ENCODE measurements around the gene CFDP1.

The CFDP1 gene

DNA sequence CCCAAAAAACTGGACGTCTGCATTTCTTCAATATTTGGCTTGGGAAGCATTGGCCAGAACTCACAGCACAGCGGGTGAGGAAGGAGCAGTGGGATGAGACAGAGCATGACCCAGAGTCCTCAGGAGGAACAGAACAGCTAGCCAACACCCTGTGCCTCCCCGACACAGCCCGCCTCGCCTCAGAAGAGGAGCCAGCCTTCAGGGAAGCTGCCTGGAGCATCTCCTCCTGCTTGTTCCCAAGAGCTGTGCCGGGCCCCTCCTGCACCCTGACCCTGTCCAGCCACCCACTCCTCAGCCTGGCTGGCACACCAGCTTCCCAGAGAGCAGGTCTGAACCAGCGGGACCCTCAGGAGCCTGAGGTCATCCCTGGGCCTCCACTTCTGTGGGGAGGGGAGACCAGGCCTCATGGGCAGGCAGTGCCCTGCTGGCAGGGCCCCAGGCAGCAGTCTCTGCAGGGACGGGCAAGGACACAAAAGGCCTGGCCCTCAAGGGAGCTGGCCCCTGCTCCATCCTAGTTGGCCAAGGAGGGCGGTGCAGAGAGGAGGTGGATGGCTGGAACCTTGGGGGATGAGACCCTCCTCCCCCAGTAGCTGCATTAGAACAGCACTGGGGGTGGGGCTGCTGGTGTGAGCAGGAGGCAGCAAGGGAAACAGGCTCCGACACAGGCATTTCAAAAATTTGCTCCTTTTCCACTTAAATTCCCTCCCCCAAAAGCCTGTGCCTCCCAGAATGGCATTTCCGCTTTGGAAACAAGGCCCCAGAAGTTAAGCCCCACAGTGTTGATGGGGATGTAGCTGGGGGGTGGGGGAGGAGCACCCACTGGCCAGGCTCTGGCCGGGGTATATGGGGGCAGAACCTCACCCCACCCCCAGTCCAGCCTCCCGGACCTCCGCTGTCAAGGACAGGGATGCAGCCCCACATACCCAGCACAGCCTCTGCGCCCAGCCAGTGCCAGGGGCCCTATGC is 180.1 kb downstream of the CFDP1 start:
- no peaks in the 10 kb centered on the region for H3K4me1 ChIP-seq (ENCODE audit: insufficient read depth, low read length, poor library complexity, severe bottlenecking)
- no peaks in the 10 kb centered on the region for H4K20me1 ChIP-seq (ENCODE audit: insufficient read depth, low read length, poor library complexity, severe bottlenecking)
- H3K79me2 ChIP-seq (ENCODE audit: insufficient read depth, low read length) = no peaks in the 10 kb centered on the region
- H3K4me3 ChIP-seq (ENCODE audit: low read length, poor library complexity, severe bottlenecking) = no peak overlapping the region
- no peaks in the 10 kb centered on the region for H3K36me3 ChIP-seq (ENCODE audit: insufficient read depth, low read length)
- H3K9ac ChIP-seq (ENCODE audit: low read depth, low read length, poor library complexity, severe bottlenecking) = no peak overlapping the region
- H3K9me2 ChIP-seq (replicated peaks; ENCODE audit: low read depth, low read length) = no peaks in the 10 kb centered on the region
- no peak overlapping the region for H2AFZ ChIP-seq (ENCODE audit: low read length)
- H3K9me3 ChIP-seq (ENCODE audit: insufficient read depth, low read depth, low read length) = no peaks in the 10 kb centered on the region
- TF ChIP-seq EZH2phosphoT487 (IDR thresholded peaks at IDR 0.05; ENCODE audit: borderline replicate concordance) = no peak
- TF ChIP-seq, protein P1, sequence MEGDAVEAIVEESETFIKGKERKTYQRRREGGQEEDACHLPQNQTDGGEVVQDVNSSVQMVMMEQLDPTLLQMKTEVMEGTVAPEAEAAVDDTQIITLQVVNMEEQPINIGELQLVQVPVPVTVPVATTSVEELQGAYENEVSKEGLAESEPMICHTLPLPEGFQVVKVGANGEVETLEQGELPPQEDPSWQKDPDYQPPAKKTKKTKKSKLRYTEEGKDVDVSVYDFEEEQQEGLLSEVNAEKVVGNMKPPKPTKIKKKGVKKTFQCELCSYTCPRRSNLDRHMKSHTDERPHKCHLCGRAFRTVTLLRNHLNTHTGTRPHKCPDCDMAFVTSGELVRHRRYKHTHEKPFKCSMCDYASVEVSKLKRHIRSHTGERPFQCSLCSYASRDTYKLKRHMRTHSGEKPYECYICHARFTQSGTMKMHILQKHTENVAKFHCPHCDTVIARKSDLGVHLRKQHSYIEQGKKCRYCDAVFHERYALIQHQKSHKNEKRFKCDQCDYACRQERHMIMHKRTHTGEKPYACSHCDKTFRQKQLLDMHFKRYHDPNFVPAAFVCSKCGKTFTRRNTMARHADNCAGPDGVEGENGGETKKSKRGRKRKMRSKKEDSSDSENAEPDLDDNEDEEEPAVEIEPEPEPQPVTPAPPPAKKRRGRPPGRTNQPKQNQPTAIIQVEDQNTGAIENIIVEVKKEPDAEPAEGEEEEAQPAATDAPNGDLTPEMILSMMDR (conservative IDR thresholded peaks at IDR 0.05; ENCODE audit: low read length) = no peak
- no peak overlapping the region for H3K4me2 ChIP-seq (ENCODE audit: low read depth, low read length, poor library complexity, severe bottlenecking)
- H3F3A ChIP-seq (ENCODE audit: low read depth) = no peaks in the 10 kb centered on the region
- peaks cover 6% of the 10 kb centered on the region for H3K27me3 ChIP-seq (ENCODE audit: insufficient read depth, low read length, poor library complexity, severe bottlenecking)

DNA sequence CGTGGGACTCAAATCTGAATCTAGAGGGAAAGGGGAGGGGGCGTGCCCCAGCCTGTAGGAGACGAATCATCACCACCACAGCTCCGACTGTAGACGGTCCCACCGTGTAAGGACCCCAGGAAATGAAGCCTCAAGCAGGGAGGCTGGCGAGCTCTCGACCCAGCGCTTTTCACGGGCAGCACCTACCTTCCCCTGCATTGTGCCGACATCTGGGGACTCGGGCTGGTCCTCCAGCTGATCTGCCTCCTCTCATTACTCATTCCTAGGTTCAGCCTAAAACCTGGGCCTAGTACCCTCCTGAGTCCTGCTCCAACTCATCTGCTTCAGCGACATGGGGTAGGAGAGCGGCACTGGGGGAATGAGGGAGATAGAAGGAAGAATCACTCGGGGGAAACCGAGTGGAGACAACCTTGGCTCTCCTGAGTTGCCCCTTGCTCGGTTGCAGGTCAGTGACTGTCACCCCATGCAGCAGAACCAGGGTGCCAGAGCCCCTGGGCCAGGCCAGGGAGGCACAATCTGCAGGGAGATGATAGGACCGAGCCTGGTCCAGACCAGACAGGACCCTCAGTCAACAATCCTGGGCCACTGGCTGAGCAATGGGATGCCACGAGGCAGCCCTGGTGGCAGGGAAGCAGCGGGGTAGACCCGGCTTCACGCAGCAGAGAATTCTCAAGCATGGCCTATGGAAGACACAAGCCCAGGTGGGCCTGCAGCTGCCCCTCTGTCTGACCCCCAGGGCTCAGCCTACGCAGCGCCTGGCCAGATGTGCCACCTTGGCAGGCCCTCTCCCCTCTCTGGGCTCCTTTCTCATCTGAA is 181.0 kb downstream of the CFDP1 start:
- Histone ChIP-seq H3K4me2 (ENCODE audit: low read depth, low read length, poor library complexity, severe bottlenecking) (no peak overlapping the region), H4K20me1 (ENCODE audit: insufficient read depth, low read length, poor library complexity, severe bottlenecking) (no peaks in the 10 kb centered on the region), H3F3A (ENCODE audit: low read depth) (no peaks in the 10 kb centered on the region), H3K4me3 (ENCODE audit: low read length, poor library complexity, severe bottlenecking) (no peak overlapping the region), H3K79me2 (ENCODE audit: insufficient read depth, low read length) (no peaks in the 10 kb centered on the region), H3K27me3 (ENCODE audit: insufficient read depth, low read length, poor library complexity, severe bottlenecking) (peaks cover 3% of the 10 kb centered on the region), H3K36me3 (ENCODE audit: insufficient read depth, low read length) (no peaks in the 10 kb centered on the region), H3K9me3 (ENCODE audit: insufficient read depth, low read depth, low read length) (no peaks in the 10 kb centered on the region), H2AFZ (ENCODE audit: low read length) (no peak overlapping the region), H3K9ac (ENCODE audit: low read depth, low read length, poor library complexity, severe bottlenecking) (no peak overlapping the region), H3K9me2 (replicated peaks; ENCODE audit: low read depth, low read length) (no peaks in the 10 kb centered on the region), H3K4me1 (ENCODE audit: insufficient read depth, low read length, poor library complexity, severe bottlenecking) (no peaks in the 10 kb centered on the region)
- no peak for TF ChIP-seq EZH2phosphoT487 (IDR thresholded peaks at IDR 0.05; ENCODE audit: borderline replicate concordance)
- TF ChIP-seq, protein P1 (conservative IDR thresholded peaks at IDR 0.05; ENCODE audit: low read length) = no peak

DNA sequence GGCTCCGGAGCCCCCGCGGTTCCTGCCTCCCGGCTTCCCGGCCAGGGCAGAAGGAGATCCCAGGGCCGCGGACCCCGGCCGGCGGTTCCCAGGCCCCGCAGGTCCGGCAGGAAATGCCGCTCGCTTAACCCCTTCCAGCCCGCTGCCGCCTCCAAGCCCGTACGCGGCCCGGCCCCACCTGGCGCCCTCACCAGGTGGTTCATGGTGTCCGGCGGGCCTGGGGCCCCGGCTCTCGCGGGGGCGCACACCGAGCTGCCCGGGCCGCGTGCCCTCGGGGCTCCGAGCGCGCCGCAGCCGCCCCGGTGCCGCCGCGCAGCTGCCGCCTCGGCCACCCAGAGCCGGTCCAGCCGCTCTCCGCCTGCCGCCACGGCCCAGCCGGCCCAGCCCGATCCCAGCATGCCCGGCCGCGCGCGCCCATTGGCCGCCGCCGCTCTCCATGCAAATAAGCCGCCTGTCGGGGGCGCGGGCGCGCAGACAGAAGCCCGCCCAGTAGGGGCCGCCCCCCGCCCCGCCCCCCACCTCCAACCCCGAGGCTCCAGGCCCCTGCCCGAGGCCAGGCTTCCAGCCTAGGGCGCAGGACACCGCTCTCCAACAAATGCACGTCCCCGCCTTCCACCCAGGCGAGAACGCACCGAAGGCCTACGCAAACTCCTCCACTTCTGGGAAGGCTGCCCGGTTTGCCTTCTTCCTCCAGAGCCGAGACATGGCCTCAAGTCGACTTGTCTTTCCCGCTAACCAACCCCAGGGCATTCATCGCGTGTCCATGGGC is 181.8 kb downstream of the CFDP1 start, which contains the start of gene BCAR1:
Gene BCAR1 (minus strand): TSS at position 345 of the 769 bp plus-strand sequence. CDS start 142 bp downstream, at position 203.
- TF ChIP-seq EZH2phosphoT487 (IDR thresholded peaks at IDR 0.05; ENCODE audit: borderline replicate concordance) = no peak
- TF ChIP-seq, protein P1 (conservative IDR thresholded peaks at IDR 0.05; ENCODE audit: low read length) = no peak
- Histone ChIP-seq H3K27me3 (ENCODE audit: insufficient read depth, low read length, poor library complexity, severe bottlenecking) (peaks cover 3% of the 10 kb centered on the region), H3K79me2 (ENCODE audit: insufficient read depth, low read length) (no peaks in the 10 kb centered on the region), H3K4me3 (ENCODE audit: low read length, poor library complexity, severe bottlenecking) (no peak within 1 kb of the TSS), H3K36me3 (ENCODE audit: insufficient read depth, low read length) (no peaks in the 10 kb centered on the region), H3K4me2 (ENCODE audit: low read depth, low read length, poor library complexity, severe bottlenecking) (no peak within 1 kb of the TSS), H3K4me1 (ENCODE audit: insufficient read depth, low read length, poor library complexity, severe bottlenecking) (no peaks in the 10 kb centered on the region), H2AFZ (ENCODE audit: low read length) (no peak within 1 kb of the TSS), H3K9me3 (ENCODE audit: insufficient read depth, low read depth, low read length) (no peaks in the 10 kb centered on the region), H4K20me1 (ENCODE audit: insufficient read depth, low read length, poor library complexity, severe bottlenecking) (no peaks in the 10 kb centered on the region), H3F3A (ENCODE audit: low read depth) (no peaks in the 10 kb centered on the region), H3K9ac (ENCODE audit: low read depth, low read length, poor library complexity, severe bottlenecking) (no peak within 1 kb of the TSS), H3K9me2 (replicated peaks; ENCODE audit: low read depth, low read length) (no peaks in the 10 kb centered on the region)

Measured in Loucy (cell line).